RKO (cell line): ENCODE results near the gene GPC5.
"Not testable (repeated sequence)": the region's sequence is repeated elsewhere in the genome, so short reads cannot be mapped to it uniquely, and the experiment has no call there.

ENCODE experiments used
- DNase-seq: peaks from one replicate; pipeline ENCODE4 v3.0.0-alpha.2; 2016; ENCODE audit warnings: low spot score

Gene GPC5

GRCh38 chr13:92461402-92461801 is 1063.0 kb downstream of the GPC5 start:
- DNase-seq: no peak

GRCh38 chr13:92461831-92462230 is 1063.4 kb downstream of the GPC5 start:
- DNase-seq: no peak

GRCh38 chr13:92463134-92463533 is 1064.7 kb downstream of the GPC5 start:
- no peak for DNase-seq

- no peak for DNase-seq
Measured at GRCh38 chr13:92473765-92474475, 1075.5 kb downstream of the GPC5 start.

- DNase-seq: no peak
Measured at GRCh38 chr13:92480387-92480786, 1082.0 kb downstream of the GPC5 start.

DNA sequence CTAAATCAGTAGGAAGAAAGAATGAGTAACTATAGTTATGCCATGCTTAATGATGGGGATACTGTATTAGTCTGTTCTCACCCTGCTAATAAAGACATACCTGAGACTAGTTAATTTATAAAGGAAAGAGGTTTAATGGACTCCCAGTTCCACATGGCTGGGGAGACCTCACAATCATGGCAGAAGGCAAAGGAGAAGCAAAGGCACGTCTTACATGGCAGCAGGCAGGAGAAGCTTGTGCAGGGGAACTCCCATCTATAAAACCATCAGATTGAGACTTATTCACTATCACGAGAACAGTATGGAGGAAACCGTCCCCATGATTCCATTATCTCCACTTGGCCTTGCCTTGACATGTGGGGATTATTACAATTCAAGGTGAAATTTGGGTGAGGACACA is 1084.4 kb downstream of the GPC5 start:
- DNase-seq: not testable (repeated sequence)

GRCh38 chr13:92483894-92484293 is 1085.5 kb downstream of the GPC5 start:
- DNase-seq: no peak

GRCh38 chr13:92487238-92487637 is 1088.8 kb downstream of the GPC5 start:
- DNase-seq: no peak

DNA sequence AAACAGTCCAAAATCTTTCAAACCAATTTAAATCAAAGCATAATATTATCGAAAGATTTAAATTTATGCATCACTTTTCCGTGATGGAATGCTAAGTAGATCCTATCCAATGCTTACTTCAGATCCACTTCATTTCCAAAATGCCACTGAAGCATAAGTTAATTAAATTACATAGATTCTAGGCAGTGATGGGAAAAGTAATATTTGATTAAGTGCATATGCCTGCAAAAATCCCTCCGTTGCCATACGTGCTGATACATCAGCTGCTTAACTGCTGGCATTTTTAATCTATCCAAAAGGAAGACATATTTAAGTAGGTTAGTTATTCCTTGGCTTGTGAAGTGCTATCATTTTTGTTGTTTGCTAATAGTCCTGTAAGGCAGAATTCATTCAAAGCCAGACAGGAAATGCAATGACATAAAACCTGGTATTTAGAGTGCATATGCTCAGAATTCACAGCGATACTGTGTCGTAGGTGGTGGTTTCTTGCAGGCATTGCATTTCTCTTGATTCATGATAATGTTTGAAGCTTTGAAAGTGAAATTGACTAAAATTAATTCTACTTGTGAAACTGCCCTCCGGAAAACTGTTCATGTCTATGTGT is 1089.9 kb downstream of the GPC5 start:
- DNase-seq: no peak

DNA sequence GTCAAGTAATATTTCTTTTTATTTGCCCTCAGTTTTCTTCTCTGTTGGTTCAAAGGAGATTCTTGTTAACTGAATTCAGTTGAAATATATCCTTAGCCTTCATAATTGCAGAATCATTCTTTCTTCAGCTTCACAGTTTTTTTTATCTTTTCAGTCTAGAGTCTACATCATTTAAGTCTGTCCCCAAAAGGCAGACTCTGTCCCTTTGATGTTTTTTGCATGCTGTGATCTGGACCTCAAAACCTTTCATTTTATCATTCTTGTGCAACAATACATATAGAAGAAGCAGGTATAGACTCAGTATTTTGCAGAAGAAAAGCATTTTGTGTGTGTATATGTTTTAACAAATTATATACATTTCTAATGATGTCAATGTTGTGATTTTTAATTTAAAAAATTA is 1093.4 kb downstream of the GPC5 start:
- DNase-seq: no peak

DNA sequence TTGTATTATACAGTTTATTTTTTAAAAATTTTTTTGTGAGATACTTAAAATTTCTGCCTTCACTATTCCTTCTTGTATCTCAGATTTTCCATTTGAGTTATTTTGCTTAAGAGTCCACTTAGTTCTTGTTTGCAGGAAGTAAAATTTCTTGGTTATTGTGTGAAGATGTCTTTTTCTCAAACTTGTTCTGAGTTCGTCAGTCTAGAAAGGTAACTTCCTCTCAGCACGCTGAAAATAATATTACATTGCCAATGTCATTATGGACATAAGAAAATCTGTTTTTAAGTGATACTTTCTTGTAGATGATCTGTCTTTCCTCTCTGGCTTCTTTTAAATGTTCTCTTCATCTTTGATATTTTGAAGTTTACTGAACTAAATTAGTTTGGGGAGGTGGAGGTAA is 1096.5 kb downstream of the GPC5 start:
- no peak for DNase-seq

- DNase-seq: no peak
Measured at GRCh38 chr13:92500192-92500591, 1101.8 kb downstream of the GPC5 start.

GRCh38 chr13:92510416-92510815 is 1112.0 kb downstream of the GPC5 start:
- no peak for DNase-seq

- no peak for DNase-seq
Measured at GRCh38 chr13:92512852-92513251, 1114.4 kb downstream of the GPC5 start.

GRCh38 chr13:92513672-92514071 is 1115.3 kb downstream of the GPC5 start:
- DNase-seq: no peak

- no peak for DNase-seq
Measured at GRCh38 chr13:92514420-92515125, 1116.2 kb downstream of the GPC5 start.

DNA sequence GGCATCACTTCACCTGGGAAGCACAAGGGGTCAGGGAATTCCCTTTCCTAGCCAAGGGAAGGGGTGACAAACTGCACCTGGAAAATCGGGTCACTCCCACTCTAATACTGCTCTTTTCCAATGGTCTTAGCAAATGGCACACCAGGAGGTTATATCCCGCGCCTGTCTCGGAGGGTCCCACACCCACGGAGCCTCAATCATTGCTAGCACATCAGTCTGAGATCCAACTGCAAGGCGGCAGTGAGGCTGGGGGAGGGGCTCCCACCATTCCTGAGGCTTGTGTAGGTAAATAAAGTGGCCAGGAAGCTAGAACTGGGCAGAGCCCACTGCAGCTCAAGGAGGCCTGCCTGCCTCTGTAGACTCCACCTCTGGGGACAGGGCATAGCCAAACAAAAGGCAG is 1118.5 kb downstream of the GPC5 start:
- DNase-seq: not testable (repeated sequence)

GRCh38 chr13:92518622-92519021 is 1120.2 kb downstream of the GPC5 start:
- DNase-seq: not testable (repeated sequence)

- DNase-seq: no peak
Measured at GRCh38 chr13:92530364-92530763, 1131.9 kb downstream of the GPC5 start.

DNA sequence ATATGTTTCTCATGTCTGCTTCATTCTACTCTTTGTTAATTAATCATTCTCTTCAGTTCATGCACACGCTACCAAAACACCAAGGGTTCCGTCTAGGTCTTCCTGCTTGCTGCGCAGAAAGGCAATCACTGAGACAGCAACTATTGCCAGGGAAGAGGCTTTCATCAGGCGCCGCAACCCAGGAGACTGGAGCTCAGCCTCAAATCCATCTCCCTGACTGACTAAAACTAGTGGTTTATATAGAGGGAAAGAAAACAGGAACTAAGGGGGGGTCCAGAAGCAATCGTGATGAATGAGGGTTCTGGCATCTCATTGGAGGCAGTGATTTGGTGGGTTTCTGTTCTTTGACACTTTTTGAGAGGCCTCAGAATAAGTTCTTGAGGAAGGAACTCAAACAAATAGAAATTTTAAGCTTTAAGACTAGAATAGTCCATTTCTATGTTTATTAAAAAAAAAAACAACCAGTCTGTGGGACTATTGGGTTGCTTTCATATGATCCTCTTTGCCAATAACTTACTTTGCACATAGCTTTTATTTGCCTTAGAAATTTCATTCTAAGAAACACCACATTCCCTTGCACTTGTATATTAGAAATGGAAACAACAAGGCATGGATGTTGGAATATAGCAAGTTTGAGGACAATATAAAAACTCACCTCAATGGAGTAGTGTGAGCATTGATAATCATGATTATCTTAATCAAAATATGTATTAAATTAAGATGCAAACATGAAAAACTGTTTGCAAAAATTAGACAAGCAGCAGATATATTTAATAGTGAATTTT is 1137.0 kb downstream of the GPC5 start:
- no peak for DNase-seq

- no peak for DNase-seq
Measured at GRCh38 chr13:92537471-92537870, 1139.0 kb downstream of the GPC5 start.

DNA sequence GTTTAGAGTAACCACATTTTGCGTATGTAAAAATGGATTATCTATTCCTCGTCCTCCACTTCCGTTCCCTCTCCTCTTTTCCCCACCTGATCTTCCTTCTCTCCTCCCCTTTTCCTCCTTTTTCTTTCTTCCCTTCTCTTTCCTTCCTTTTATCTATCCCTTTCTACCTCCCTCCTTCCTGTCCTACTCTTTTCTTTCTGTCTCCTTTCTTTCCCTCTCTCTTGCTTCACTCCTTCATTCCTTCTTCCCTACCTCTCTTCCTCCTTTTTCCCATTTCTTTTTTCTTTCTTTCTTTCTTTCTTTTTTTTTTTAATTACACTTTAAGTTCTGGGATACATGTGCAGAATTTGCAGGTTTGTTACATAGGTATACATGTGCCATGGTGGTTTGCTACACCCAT is 1139.7 kb downstream of the GPC5 start:
- no peak for DNase-seq

- not testable (repeated sequence) for DNase-seq
Measured at GRCh38 chr13:92539148-92539547, 1140.7 kb downstream of the GPC5 start.
